Fibroblast of lung (primary cell): ENCODE results near the gene ARPC2. TPM values are rescaled to one million over a fixed set of nuclear protein-coding genes. Genes with fewer than 3 reads are reported as not detected.

Experiments used
- DNase-seq, 2 donors: peaks; one replicate each; pipeline versions ENCODE4 v3.0.0 to v3.0.0-alpha.2; 2010; ENCODE audit warnings: low read depth in 2 of 2
- H2AFZ ChIP-seq: 2 replicates; pipeline ENCODE4 v1.5.1; 2012; ENCODE audit warnings: low read length, control low read depth, inconsistent platforms
- H3K27ac ChIP-seq: 2 replicates; pipeline ENCODE4 v1.5.1; 2011; ENCODE audit warnings: low read length, control low read depth; ENCODE audit not compliant: insufficient read depth
- H3K27me3 ChIP-seq: 2 replicates; pipeline ENCODE4 v1.5.1; 2011; ENCODE audit warnings: mild to moderate bottlenecking, low read length; ENCODE audit not compliant: control insufficient read depth, insufficient read depth
- H3K36me3 ChIP-seq: 2 replicates; pipeline ENCODE4 v1.5.1; 2011; ENCODE audit warnings: low read length; ENCODE audit not compliant: control insufficient read depth, insufficient read depth
- H3K4me1 ChIP-seq: 2 replicates; pipeline ENCODE4 v1.5.1; 2011; ENCODE audit warnings: low read length; ENCODE audit not compliant: control insufficient read depth, insufficient read depth; ENCODE audit errors: extremely low read depth
- H3K4me2 ChIP-seq: 2 replicates; pipeline ENCODE4 v1.5.1; 2011; ENCODE audit warnings: low read length, control low read depth; ENCODE audit not compliant: insufficient read depth; ENCODE audit errors: extremely low read depth
- H3K4me3 ChIP-seq, 4 experiments: fragments of 200-600 bp in 1 of 4; sonication (generic) in 1 of 4; replicated peaks in 1 of 4; 2 replicates each; pipeline ENCODE4 v1.5.1; 2011 to 2016; ENCODE audit warnings: low read length in 4 of 4, low read depth in 3 of 4, mild to moderate bottlenecking in 3 of 4, control low read depth in 2 of 4, inconsistent platforms in 1 of 4, mixed read lengths in 1 of 4; ENCODE audit not compliant: insufficient read depth in 1 of 4; ENCODE audit errors: control extremely low read depth in 1 of 4
- H3K79me2 ChIP-seq: 2 replicates; pipeline ENCODE4 v1.5.1; 2012; ENCODE audit warnings: mild to moderate bottlenecking, low read length, inconsistent platforms; ENCODE audit not compliant: control insufficient read depth, insufficient read depth
- H3K9ac ChIP-seq: 2 replicates; pipeline ENCODE4 v1.5.1; 2011; ENCODE audit warnings: mild to moderate bottlenecking, low read length, control low read depth; ENCODE audit not compliant: insufficient read depth
- H3K9me3 ChIP-seq: 2 replicates; pipeline ENCODE4 v1.5.1; 2012; ENCODE audit warnings: low read depth, low read length; ENCODE audit not compliant: control insufficient read depth, insufficient read depth
- H4K20me1 ChIP-seq: 2 replicates; pipeline ENCODE4 v1.5.1; 2011; ENCODE audit warnings: low read length; ENCODE audit not compliant: control insufficient read depth, insufficient read depth; ENCODE audit errors: extremely low read depth
- CTCF ChIP-seq, 2 donors: IDR thresholded peaks in 1 of 2; conservative IDR thresholded peaks in 1 of 2; 1 replicate in 1 of 2; 2 replicates in 1 of 2; pipeline ENCODE4 v1.5.1; 2011 to 2012; ENCODE audit warnings: low read length in 2 of 2, control low read depth in 1 of 2, inconsistent platforms in 1 of 2, low read depth in 1 of 2, mild to moderate bottlenecking in 1 of 2
- EZH2 ChIP-seq: IDR thresholded peaks from 2 replicates; pipeline ENCODE4 v1.5.1; 2012; ENCODE audit warnings: low read length, control low read depth, mild to moderate bottlenecking; ENCODE audit errors: missing control alignments
- polyA minus RNA-seq: library from RNA; depleted of rRNA, polyadenylated mRNA; stranded (reverse); fragments of >200 nt; gene quantifications from 2 replicates; pipeline ENCODE4 v1.2.3, GENCODE V29; 2011; ENCODE audit warnings: low replicate concordance
- polyA plus RNA-seq, 2 donors: library from polyadenylated mRNA; depleted of rRNA in 1 of 2; stranded (reverse) in 1 of 2; unstranded in 1 of 2; fragments of >200 nt; gene quantifications; 2 replicates each; pipeline ENCODE4 v1.2.1, GENCODE V29; 2011 to 2012; ENCODE audit warnings: missing spikeins in 1 of 2
- total RNA-seq: library from RNA; depleted of rRNA; stranded (reverse); fragments of >200 nt; gene quantifications from 2 replicates; pipeline ENCODE4 v1.2.1, GENCODE V29; 2014

The ARPC2 gene
- total RNA-seq: 130 and 199 TPM in 2 replicates
- 778 and 893 TPM in 2 replicates for polyA plus RNA-seq
- polyA plus RNA-seq (2012): 427 and 476 TPM in 2 replicates
- polyA minus RNA-seq: 162 and 180 TPM in 2 replicates

GRCh38 chr2:218216674-218217359 lies at the start of gene ARPC2:
ARPC2 (plus strand) TSS chr2:218217189; CDS start chr2:218217471, 282 bp downstream.
- TF ChIP-seq EZH2 (no peak), CTCF (conservative IDR thresholded peaks at IDR 0.05 in 1 of 2, IDR thresholded peaks at IDR 0.05 in 1 of 2; ENCODE audit: low read depth in 1 of 2, low read length in 2 of 2) (no peak)
- peaks cover 47% of the 10 kb centered on the region for H3K79me2 ChIP-seq

GRCh38 chr2:218168016-218168415 lies 49.0 kb upstream of the ARPC2 start:
- no peak overlapping the region for H3K4me3 ChIP-seq
- H3K79me2 ChIP-seq: no peaks in the 10 kb centered on the region
- no peaks in the 10 kb centered on the region for H3K9me3 ChIP-seq
- H3K27me3 ChIP-seq: peaks cover 10% of the 10 kb centered on the region
- TF ChIP-seq CTCF (conservative IDR thresholded peaks at IDR 0.05 in 1 of 2, IDR thresholded peaks at IDR 0.05 in 1 of 2; ENCODE audit: low read depth in 1 of 2, low read length in 2 of 2) (no peak), EZH2 (no peak)
- no peaks in the 10 kb centered on the region for H4K20me1 ChIP-seq
- H3K36me3 ChIP-seq: no peaks in the 10 kb centered on the region
- DNase-seq: peak in 1 of 2 donors; percentile 15
- no peak overlapping the region for H3K4me2 ChIP-seq
- no peak overlapping the region for H2AFZ ChIP-seq
- no peak overlapping the region for H3K27ac ChIP-seq
- no peaks in the 10 kb centered on the region for H3K4me1 ChIP-seq
- H3K9ac ChIP-seq: no peak overlapping the region

More at GRCh38 chr2:218216674-218217359, at the start of gene ARPC2:
- Histone ChIP-seq H3K36me3 (peaks cover 3% of the 10 kb centered on the region), H3K4me2 (peak within 1 kb of the TSS; percentile 97), H4K20me1 (peaks cover 4% of the 10 kb centered on the region), H3K27me3 (no peaks in the 10 kb centered on the region), H3K27ac (peak within 1 kb of the TSS; percentile 95), H3K9ac (peak within 1 kb of the TSS; percentile 89), H3K4me1 (peaks cover 5% of the 10 kb centered on the region), H3K4me3 (peak within 1 kb of the TSS; percentile 77 to 95 (median 84)), H2AFZ (peak within 1 kb of the TSS; percentile 97), H3K9me3 (no peaks in the 10 kb centered on the region)
- DNase-seq: peak; percentile 91 to 95

- Histone ChIP-seq H3K36me3 (no peaks in the 10 kb centered on the region), H3K4me1 (no peaks in the 10 kb centered on the region)
Measured at GRCh38 chr2:218168635-218169462, 48.1 kb upstream of the ARPC2 start.

More at GRCh38 chr2:218168635-218169462, 48.1 kb upstream of the ARPC2 start:
- Histone ChIP-seq H3K27me3 (peaks cover 7% of the 10 kb centered on the region), H3K9me3 (no peaks in the 10 kb centered on the region), H3K4me3 (no peak overlapping the region), H3K79me2 (no peaks in the 10 kb centered on the region), H3K4me2 (no peak overlapping the region), H3K9ac (no peak overlapping the region), H4K20me1 (no peaks in the 10 kb centered on the region), H3K27ac (no peak overlapping the region), H2AFZ (no peak overlapping the region)
- peak; percentile 61 to 72 for TF ChIP-seq CTCF (conservative IDR thresholded peaks at IDR 0.05 in 1 of 2, IDR thresholded peaks at IDR 0.05 in 1 of 2; ENCODE audit: low read depth in 1 of 2, low read length in 2 of 2)
- no peak for TF ChIP-seq EZH2
- DNase-seq: peak; percentile 16 to 20
